ENCODE measurements around the gene NDUFS2.

Gene NDUFS2

DNA sequence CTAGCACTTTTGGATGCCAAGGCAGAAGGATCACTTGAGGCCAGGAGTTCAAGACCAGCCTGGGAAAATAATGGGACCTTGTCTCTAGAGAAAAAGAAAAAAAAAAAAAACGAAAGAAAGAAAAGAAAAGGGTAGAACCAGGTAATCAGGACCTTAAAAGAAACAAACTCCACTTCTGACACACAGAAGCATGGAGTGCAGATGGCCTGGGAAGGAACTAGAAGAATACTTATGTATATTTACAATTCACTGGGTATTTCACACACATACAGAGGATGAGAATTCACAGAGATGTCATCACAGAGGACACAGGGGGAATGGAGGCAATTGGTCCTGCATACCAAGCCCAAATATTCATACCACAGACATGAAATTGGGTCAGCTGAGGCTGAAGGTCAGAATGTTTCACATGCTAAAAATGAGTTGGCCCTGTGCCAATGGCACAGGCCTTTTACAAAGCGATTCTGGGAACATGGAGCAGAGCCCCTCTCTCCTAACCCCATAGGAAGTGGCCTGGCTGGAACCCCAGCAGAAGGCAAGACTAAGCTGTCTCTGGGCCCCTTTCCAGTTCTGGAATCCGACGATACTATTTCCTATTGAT is 29.3 kb upstream of the NDUFS2 start:
- no peak for DNase-seq

DNA sequence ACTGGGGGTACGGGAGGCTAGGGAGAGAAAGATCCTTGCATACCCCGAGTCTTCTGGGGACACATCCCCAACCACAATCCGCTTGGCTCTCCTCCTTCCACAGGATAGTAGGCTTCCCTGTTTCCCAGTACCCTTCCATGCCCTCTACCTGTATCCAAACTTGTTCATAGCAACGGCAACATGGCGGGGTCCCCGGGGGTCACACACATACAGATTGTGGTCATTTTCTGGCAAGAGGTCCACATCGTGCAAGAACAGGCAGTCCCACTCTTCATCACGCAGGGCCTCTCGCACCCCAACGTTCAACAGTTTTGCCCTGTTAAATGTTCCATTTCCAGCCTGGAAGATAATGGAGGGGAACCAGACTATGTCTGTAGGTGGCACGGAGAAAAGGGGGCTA is 28.5 kb upstream of the NDUFS2 start:
- no peak for DNase-seq

DNA sequence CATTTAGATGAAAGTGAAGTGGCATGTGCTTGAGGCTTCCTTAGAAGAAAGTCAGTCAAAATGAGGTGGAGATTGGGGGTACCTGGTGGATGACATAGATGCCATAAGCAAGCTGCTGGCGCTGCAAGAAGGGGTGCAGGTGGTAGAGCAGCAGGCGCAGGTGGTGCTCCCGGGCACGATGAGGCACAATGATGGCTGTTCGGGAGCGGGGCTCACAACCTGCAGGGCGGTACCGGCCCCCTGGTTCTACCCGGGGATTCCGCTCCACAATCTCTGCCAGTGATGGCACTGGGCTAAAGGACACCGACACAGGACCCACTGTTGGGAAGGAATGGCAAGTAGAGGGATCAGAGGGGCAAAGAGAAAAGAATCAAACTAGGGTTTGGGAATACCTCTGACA is 27.3 kb upstream of the NDUFS2 start:
- no peak for DNase-seq

DNA sequence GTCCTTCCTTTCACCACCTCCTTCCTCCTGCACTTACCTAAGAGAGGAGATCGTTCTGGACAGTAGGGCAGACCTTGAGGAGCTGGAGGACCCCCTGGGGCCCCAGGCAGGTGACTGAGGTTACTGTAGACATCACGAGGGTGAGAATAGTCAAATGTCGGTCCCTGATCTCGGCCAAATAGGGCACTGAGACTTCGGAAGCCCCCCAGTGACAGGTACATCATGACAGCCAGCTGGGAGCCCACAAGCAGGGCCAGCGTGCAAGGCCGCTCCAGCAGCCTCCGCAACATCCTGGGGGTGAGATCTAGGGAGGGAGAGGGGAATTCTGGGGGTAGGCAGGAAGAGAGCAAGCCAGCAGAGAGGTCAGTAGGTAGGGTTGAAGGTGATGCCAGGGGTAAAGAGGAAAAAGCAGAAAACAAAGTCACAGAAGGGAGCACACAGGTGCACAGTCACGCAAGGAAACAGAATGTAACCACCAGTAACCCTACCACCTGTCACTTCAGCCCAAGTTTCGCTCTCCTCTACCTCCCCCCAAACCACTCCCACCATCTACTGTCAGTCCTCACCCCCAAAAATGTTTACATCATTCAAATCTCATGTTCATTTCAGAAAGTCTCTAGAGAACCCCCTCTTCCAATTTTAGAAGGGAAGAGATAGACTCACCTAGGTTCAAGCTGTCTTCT is 26.3 kb upstream of the NDUFS2 start:
- DNase-seq, result no peak

DNA sequence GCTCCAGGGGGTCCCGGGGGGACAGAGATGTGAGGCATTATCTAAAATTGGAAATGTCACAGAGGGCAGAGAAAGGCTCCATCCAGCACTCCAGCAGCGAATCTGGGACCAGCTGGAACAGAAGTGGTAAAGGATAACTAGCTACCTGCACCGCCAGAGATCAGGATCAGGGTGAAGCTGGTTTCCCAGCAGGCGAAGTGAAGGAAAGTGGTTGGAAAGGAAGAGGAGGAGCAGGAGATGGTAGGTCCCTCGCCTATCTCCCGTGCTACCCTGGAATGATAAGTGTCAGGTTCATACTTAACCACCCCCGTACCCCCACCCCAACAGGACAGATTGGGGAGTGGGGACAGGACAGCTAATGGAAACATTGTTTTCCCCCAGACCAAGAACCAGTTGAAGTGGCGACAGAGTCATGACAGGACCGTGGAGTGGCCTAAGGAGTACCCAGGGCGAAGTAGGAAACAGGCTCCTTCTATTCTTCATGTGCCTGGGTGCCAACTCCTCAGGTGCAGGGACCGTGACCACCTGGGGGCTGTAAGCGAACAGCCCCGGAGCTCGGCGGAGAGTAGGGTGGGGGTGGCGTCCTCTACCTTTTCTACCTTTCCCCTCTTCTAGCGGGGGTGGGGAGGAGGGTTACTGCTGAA is 25.6 kb upstream of the NDUFS2 start:
- no peak for DNase-seq

DNA sequence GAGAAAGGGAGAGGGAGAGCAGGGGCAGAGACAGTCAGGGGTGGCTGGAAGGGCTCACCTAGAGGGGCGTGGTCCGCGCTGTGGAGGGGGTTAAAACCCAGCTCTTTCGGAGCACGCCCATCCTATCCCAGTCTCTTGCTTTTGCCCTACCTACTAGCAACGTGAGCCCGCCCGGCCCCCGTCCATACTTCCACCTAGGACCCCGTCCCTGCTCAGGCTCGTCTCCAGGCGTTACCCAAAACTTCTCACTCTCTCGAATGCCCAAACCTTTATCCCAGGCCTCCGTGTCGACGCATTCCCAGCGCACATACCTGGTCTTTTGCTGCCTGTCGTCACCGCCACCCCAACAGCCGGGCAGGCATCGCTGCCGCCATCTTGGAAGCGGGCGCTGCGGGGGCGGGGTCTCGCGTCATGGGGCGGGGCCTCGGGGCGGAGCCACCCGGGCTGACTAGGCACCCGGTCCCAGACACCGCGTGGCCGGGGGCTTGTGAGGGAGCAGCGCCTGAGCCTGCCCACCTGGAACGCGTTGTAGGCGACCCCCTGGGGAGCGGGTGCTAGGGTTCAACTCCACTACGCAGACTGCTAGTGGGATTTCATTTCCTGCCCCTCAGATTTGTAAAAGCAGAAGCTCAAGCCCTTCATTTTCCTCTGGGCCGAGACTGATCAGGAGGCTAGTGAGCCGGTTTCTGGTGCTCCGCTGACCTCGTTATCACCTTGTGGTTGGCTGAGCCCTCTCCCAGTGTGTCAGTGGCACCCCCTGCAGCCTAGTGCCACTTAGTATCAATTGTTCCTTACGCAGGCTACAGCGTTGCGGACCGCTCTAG is 24.8 kb upstream of the NDUFS2 start, which contains the start of gene B4GALT3:
TSS of gene B4GALT3 (minus strand) at position 396 of the 824 bp plus-strand sequence. CDS start 1,447 bp downstream, outside the sequence.
- peak; percentile 97 for DNase-seq

DNA sequence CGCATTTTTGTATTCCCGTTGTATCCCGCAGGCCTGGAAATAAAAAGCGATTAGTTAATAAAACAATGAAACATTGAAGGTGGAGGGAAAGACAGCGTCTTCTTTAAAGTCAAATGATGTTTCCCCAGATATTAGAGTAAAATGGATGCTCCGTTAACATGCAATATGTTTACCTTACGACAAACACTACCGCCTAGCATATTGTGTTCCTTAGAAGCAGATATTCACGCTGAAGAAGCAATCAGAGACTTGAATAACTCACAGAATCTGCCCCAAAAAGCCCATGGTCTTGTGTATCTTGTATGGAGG is 24.3 kb upstream of the NDUFS2 start:
- DNase-seq, result no peak

DNA sequence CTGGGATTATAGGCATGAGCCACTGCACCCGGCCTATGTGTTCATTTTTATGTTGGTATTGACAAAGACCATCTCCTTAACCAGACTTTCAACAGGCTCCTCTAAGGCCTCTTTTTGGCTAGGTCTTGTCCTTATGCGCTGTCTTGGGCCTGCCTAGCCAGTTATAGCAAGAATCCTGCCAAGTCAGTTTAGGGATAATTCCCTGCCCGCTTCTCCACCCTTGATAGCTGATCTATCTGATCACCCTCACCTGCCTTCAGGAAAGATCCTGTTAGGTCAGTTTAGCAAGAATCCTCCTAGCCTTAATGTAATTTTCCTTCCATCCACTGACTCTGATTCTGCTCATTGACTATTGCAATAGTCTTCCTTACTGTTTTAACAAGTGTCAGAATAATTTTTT is 22.5 kb upstream of the NDUFS2 start:
- no peak for DNase-seq

DNA sequence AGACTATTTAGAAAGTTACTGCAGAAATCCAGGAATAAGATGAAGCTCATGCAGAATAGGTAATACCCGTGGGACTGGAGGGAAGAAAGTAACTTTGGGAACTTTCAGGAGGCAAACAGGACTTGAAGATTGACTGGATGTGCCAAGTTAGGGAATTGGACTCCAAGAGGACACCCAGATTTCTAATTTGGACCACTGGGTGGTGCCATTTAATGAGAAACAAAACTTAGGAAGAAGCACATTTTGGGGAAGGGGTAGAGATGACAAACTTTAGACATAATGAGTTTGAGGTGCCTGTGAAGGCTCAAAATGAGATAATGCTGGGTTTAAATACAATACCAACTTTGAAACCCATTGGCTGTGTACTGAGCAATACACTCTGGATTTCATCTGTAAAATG is 21.5 kb upstream of the NDUFS2 start:
- no peak for DNase-seq

DNA sequence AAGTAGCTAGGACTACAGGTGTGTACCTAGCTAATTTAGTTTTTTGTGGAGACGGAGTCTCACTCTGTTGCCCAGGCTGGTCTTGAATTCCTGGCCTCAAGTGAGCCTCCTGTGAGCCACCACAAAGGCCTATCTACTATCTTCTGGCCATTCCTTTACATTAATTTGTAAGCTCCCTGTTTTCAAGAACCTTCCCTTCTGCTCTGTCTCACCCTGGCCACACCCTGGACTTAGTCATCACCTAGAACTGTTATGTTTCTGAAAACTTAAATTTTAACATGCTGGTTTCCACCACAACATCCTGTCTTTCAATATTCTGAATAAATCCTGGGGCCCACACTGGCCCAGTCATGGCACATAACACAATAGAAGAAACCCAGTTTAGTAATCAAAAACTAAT is 20.0 kb upstream of the NDUFS2 start:
- peak; percentile 77 for DNase-seq

DNA sequence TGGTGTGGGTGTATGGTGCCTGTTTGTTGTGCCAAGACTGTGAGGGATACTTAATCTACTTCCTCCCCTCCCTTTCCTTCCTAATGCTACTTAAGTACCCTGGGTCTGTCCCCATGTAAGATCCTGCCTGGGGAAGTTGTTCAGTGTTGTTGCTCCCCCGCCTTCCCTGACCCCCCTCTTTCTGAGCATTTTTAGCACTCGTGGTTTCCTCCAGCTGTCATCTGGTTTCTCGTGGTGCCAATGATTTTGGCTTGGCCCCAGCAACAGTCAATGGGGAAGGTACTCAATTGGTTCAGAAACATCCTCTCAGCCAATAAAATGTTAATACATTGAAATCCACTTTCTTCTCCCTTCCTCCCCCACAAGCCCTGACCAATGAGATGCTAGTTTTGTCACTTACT is 16.9 kb upstream of the NDUFS2 start:
- DNase-seq, result peak; percentile 80

DNA sequence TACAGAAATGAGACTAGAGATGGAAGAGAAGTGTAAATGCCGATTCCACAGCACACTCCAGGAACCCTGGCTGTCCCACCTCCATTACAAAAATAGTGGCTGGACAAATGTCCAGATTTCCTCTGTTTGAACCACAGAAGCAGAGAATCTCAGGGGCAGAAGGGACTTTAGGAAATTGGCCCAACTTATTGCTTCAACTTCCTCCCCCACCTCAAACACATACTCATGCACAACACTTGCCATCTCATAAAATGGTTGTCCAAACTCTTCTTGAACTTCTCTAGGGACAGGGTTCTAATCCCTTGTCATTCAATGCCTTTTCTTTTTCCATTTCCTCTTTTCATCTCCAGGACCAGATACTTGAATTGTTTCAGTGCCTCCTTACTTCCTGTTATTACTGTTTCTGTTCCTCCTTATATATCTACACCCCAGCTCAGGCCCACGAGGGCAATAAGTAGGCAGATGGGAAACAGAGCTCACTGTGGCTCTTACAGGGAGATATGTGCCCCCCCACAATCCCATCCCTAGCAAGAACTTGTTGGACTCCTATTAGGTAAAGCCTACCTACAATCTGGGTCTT is 16.3 kb upstream of the NDUFS2 start:
- no peak for DNase-seq

DNA sequence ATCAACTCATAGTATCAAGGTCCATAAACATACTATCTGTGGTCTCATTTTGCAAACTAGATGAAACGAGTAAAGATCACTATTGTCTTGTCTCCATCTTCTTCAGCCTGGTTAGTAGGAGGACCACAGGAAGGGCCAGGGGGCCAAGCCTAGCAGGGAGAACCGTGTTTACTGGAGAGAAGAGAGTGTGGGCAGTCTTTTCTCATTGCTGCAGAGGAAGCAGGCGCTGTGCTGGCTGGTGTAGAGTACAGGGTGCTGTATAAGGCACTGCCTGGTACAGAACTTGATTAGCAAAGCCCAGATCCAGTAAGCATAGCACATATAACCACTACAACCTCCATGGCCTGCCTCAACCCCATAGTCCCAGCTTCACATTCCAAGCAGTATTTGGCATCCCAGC is 14.9 kb upstream of the NDUFS2 start:
- DNase-seq, result no peak

DNA sequence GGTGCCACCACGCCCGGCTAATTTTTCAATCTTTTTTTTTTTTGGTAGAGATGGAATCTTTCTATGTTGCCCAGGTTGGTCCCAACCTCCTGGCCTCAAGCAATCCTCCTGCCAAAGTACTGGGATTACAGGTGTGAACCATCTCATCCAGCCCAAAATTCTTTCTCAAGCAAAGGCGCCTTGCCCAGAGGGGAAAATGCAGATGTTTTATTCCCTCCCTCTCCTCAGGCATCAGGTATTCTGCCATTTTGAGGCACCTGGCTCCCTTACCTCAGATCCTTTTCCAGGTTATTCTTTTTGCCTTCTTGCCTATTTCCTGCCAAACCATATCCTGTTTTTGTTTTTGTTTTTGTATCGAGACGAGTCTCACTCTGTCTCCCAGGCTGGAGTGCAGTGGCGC is 13.8 kb upstream of the NDUFS2 start:
- no peak for DNase-seq

DNA sequence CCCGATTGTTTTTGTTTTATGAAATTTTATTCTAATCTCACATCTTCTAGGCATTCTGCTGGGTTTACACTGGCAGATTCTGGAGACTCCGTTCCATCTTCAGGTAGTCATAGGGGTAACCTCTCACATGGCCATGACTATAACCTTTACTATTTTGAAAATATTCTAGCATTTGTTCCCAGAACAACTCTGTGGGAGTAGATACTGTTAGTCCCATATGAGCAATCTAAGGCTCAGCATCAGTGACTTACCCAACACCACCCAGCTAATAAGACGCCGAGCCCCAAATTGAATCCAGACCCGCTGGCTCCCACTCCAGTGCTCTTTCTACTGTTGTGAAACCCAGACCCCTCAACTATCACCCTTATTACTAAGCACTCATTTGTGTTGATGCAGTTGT is 13.1 kb upstream of the NDUFS2 start:
- no peak for DNase-seq

DNA sequence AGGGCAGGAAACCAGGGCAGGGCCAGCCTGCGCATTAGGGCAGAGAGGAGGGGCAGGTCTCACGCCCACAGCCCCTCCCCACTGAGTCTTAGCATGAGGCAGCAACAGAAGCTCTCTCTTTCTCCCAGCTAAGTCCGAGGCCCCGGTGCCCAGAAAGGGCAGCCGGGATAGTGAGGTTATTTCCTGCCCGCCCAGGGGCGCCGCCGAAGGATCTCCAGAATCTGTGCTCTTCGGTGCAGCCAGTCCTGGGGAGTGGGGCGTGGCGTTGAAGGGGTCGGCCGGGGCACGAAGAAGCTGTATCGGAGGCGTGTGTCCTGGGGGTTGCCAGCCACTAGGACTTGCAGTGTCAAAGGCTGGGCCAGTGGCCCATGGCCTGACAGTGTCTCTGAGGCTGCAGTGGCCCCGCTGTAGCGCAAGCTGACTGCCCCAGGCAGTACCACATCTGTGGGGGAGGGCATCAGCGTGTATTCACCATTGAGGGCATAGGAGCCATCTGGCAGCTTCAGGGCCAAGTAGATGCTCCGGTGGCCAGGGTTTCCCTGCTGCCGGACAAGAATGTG is 11.1 kb upstream of the NDUFS2 start:
- DNase-seq, result no peak

DNA sequence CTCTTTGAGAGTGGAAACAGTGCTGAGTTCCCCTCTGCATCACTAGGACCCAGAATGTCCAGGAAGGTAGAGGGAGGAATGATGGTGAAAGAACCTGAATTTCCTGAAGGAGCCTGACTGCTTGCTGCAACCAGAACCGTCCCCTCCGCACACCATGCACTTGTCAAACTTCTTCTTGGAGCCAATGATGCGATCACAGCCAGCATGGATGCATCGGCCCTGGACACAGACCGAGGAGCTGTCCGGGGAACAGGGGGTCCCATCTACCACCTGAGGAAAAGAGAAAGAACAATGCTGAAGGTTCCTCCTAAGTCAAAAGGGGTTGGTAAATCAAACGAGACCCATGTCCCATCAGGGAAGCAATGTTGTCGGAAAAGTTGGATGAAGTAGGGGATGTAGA is 10.2 kb upstream of the NDUFS2 start:
- no peak for DNase-seq

DNA sequence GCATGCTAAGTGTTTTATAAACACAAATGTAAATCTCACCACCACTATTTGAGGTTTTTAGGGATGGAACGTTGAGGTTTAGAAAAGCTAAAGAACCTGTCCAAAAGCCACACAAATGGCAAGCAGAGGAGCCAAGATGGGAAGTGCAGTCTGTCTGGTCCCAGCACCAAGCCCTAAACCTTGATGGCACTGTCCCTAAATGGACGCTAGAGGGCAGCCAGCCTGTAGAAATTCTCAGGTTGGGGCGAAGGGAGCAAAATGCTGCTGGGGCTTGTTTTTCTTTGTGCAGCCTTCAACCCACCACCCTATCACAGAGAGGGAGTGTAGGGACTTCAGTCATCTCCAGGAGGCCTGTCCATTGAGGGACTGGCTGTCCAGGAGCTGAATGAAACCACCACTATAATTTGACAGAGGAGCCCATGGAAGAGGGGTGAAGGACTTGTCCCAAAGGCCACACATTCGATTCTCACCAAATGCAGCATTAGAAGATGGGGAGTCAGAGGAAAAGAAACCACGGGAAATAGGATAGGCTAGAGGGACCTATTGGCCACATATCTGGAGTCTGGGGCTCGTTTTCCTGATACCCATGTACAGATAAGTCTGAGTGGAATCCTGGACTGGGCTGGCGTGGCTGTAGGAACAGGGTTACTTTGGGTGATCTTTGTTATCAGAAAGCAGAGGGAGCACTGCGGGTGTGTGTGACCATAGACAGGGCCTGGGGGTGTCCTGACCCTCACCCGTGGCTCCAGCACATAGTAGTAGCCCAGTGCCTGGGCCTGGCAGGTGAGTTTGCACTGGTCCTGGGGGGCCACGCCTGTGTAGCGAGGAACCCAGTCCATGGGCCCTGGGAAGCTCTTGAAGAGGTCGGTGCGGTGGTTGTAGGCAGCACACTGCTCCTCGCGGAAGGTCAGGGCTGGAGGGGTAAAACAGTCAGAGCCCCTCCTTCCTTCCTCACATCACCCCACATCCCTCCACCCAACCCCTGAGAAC is 9.4 kb upstream of the NDUFS2 start:
- peak; percentile 74 for DNase-seq

DNA sequence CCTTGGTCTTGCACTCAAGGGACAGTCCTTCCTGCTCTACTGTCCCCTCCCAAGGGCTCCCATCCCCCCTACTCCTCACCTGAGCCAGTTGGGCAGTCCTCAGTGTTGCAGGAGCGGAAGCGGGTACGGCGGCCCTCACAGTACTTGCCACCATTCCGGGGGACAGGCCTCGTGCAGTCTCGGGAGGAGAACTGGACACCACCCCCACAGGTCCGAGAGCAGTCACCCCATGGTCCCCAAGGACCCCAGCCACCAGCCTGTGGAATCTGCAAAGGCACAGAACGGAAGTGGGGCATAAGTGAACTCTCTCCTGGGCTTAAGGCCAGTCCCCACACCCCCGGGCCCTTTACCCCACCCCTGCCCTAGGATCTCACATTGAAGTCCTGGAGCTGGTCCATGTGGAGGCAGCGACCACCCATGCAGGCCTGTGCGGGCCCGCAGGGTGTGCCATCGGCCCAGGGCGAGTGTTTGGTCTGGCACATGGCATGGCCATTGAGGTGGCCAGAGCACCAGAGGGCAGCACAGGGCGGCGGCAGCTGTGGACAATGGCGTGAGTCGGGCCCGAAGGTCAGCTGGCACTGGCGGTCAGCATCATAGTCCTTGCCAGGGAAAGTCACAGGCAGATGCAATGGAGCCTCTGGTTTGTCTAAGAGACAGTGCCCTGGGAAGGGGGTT is 8.5 kb upstream of the NDUFS2 start:
- DNase-seq, result no peak

DNA sequence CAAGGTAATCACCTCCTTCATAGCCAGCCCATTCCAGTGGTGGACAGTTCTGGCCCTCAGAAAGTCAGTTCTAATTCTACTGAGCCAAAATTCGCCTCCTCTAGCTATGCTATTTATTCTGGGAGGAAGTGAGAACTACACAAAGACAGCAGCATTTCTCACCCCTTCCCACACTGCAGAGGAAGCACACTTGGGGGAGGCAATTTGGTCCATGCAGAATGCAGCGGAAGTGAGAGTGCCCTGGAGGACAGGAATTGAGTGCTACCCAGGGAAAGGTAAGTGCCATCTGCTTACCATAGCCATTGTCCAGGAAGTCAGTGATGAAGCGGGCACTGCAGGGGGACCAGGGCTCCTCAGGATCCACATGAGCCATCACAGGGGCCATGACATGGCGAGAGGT is 7.0 kb upstream of the NDUFS2 start:
- no peak for DNase-seq

DNA sequence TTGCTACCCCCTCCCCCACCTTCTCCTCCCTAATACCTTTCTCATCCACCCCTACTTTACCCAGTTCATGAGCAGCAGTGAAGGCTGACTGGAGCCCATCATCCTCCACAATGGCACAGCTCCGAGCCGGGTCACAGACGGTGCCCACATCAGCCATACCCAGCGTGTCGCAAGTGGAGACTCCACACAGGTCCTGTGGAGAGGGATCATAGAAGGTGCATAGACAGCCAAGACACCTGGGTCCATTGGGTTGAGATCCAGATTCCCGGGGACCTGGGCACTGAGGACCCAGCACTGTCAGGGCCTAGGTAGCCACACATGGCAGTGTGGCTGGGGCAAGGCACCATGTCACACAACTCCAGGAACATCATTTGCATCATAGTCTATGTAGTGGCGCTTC is 6.1 kb upstream of the NDUFS2 start:
- no peak for DNase-seq

All from activated CD4-positive, alpha-beta T cell treated with anti-CD3 and anti-CD28 coated beads for 48 hours (primary cell).